ENCODE results near the gene ALAS1. TPM values are rescaled to one million over a fixed set of nuclear protein-coding genes. Genes with fewer than 3 reads are reported as not detected.
A peak's percentile ranks its signal among the peaks of the same experiment; 100 is the strongest.

ALAS1 gene
- total RNA-seq, 4 donors from 2014 or later, result 61.0 to 99.8 (median 68.4) TPM

GRCh38 chr3:52248165-52248541, 50.2 kb downstream of the ALAS1 start:
- peaks cover 0 to 5% (median 0%) of the 10 kb centered on the region in 3 donors for H3K27me3 ChIP-seq
- intact Hi-C loops (cut with DNase I; ENCODE audit: low total_unique reads), result no loop called here
- peak overlapping the region in 1 of 4 donors; percentile 32 for H3K27ac ChIP-seq
- no peaks in the 10 kb centered on the region for H3K9me3 ChIP-seq
- peaks cover 0 to 33% of the 10 kb centered on the region in 2 donors for H3K36me3 ChIP-seq
- in situ Hi-C loops (cut with MboI; ENCODE audit: low sequenced_read_pairs in 4 of 4), result no loop called here
- DNase-seq, result no peak
- TF ChIP-seq CTCF (IDR thresholded peaks at IDR 0.05 in 4 of 5, conservative IDR thresholded peaks at IDR 0.05 in 1 of 5) (no peak), POLR2A (IDR thresholded peaks at IDR 0.05) (no peak)
- H3K4me3 ChIP-seq, result no peak overlapping the region
- no peak for ATAC-seq
- peaks cover 12 to 33% of the 10 kb centered on the region in 2 donors for H3K4me1 ChIP-seq

- DNase-seq (peak in 1 of 2 donors; percentile 31), ATAC-seq (no peak)
- no peak for TF ChIP-seq POLR2A (IDR thresholded peaks at IDR 0.05)
- TF ChIP-seq CTCF (IDR thresholded peaks at IDR 0.05 in 4 of 5, conservative IDR thresholded peaks at IDR 0.05 in 1 of 5), result no peak
- Histone ChIP-seq H3K36me3 (peaks cover 0 to 41% of the 10 kb centered on the region in 2 donors), H3K27ac (peak overlapping the region in 2 of 4 donors; percentile 1 to 32), H3K4me1 (peaks cover 12 to 33% of the 10 kb centered on the region in 2 donors), H3K4me3 (no peak overlapping the region), H3K9me3 (no peaks in the 10 kb centered on the region), H3K27me3 (peaks cover 0 to 5% (median 0%) of the 10 kb centered on the region in 3 donors)
- in situ Hi-C loops (cut with MboI; ENCODE audit: low sequenced_read_pairs in 4 of 4), result no loop called here
- intact Hi-C loops (cut with DNase I; ENCODE audit: low total_unique reads), result no loop called here
These were observed 51.0 kb downstream of the ALAS1 start for GRCh38 chr3:52248816-52249547.

- in situ Hi-C loops (cut with MboI; ENCODE audit: low sequenced_read_pairs in 4 of 4) (no loop called here), intact Hi-C loops (cut with DNase I; ENCODE audit: low total_unique reads) (no loop called here)
- peaks cover 0 to 2% (median 0%) of the 10 kb centered on the region in 3 donors for H3K27me3 ChIP-seq
- peaks cover 0 to 47% of the 10 kb centered on the region in 2 donors for H3K36me3 ChIP-seq
- peak overlapping the region in 2 of 4 donors; percentile 1 to 4 for H3K27ac ChIP-seq
- DNase-seq (peak in 1 of 2 donors; percentile 25), ATAC-seq (peak in 1 of 2 donors; percentile 21)
- H3K4me1 ChIP-seq, result peaks cover 12 to 33% of the 10 kb centered on the region in 2 donors
- no peak for TF ChIP-seq POLR2A (IDR thresholded peaks at IDR 0.05)
- TF ChIP-seq CTCF (IDR thresholded peaks at IDR 0.05 in 4 of 5, conservative IDR thresholded peaks at IDR 0.05 in 1 of 5), result no peak
- no peak overlapping the region for H3K4me3 ChIP-seq
- no peaks in the 10 kb centered on the region for H3K9me3 ChIP-seq
These were observed 51.7 kb downstream of the ALAS1 start for GRCh38 chr3:52249683-52250082.

GRCh38 chr3:52250122-52250521, 52.2 kb downstream of the ALAS1 start:
- ATAC-seq, result no peak
- peaks cover 12 to 29% of the 10 kb centered on the region in 2 donors for H3K4me1 ChIP-seq
- no peaks in the 10 kb centered on the region for H3K27me3 ChIP-seq
- no peak for DNase-seq
- H3K36me3 ChIP-seq, result peaks cover 0 to 52% of the 10 kb centered on the region in 2 donors
- TF ChIP-seq CTCF (IDR thresholded peaks at IDR 0.05 in 4 of 5, conservative IDR thresholded peaks at IDR 0.05 in 1 of 5), result no peak
- TF ChIP-seq POLR2A (IDR thresholded peaks at IDR 0.05), result no peak
- no peaks in the 10 kb centered on the region for H3K9me3 ChIP-seq
- intact Hi-C loops (cut with DNase I; ENCODE audit: low total_unique reads) (no loop called here), in situ Hi-C loops (cut with MboI; ENCODE audit: low sequenced_read_pairs in 4 of 4) (no loop called here)
- H3K4me3 ChIP-seq, result no peak overlapping the region
- H3K27ac ChIP-seq, result peak overlapping the region in 1 of 4 donors; percentile 4

All from gastrocnemius medialis (tissue), 4 donors.